ENCODE data around the gene PPP2R2C. TPM values are rescaled to one million over a fixed set of nuclear protein-coding genes. Genes with fewer than 3 reads are reported as not detected.

Gene PPP2R2C
- total and polyA plus RNA-seq, 10 of the 15 experiments (the other 5 are each of a cell fraction or from before 2014, with no cell fraction given): 0.13 to 0.15 TPM; not detected in 8

- no peak for TF ChIP-seq ZBTB4 (CRISPR knock-in tag; IDR thresholded peaks at IDR 0.05)
These were observed 179.3 kb downstream of the PPP2R2C start (continued) for GRCh38 chr4:6293097-6293445.

GRCh38 chr4:6292376-6293096 lies 179.9 kb downstream of the PPP2R2C start:
- Histone ChIP-seq H3K9ac (ENCODE audit: control insufficient read depth, insufficient read depth, low read length) (no peak overlapping the region), H3K79me2 (ENCODE audit: control insufficient read depth, insufficient read depth, low read length) (no peaks in the 10 kb centered on the region), H3K4me3 (no peak overlapping the region), H3K27ac (ENCODE audit: control insufficient read depth, insufficient read depth) (no peak overlapping the region), H3K27me3 (replicated peaks in 1 of 2; ENCODE audit: control insufficient read depth in 2 of 2, insufficient read depth in 2 of 2, low read length in 1 of 2) (no peaks in the 10 kb centered on the region), H3K4me2 (ENCODE audit: control insufficient read depth, insufficient read depth) (no peak overlapping the region), H3K9me3 (replicated peaks; ENCODE audit: control insufficient read depth, insufficient read depth, low read length) (no peaks in the 10 kb centered on the region), H4K20me1 (ENCODE audit: control insufficient read depth, insufficient read depth) (no peaks in the 10 kb centered on the region), H3K4me1 (ENCODE audit: control insufficient read depth, insufficient read depth, low read length) (no peaks in the 10 kb centered on the region), H2AFZ (ENCODE audit: control insufficient read depth, low read depth, low read length) (no peak overlapping the region), H3K36me3 (ENCODE audit: control insufficient read depth in 2 of 2, insufficient read depth in 2 of 2, low read length in 1 of 2) (no peaks in the 10 kb centered on the region)
- CTCF ChIA-PET: no interaction called here
- in situ Hi-C loops (cut with MboI): no loop called here
- RAD21 ChIA-PET (ENCODE audit: unreplicated experiment): no interaction called here
- ATAC-seq: no peak
- WGBS (ENCODE audit: insufficient coverage, insufficient replicate concordance, low lambda C conversion rate, missing lambda C conversion rate): 35% methylated on average over 13 of the region's 13 CpGs
- no TSS peak for BruUV-seq (replicated peaks)
- DNase-seq (ENCODE audit: low read depth, low spot score): no peak
- FAIRE-seq: no peak
- intact Hi-C loops (cut with micrococcal nuclease; ENCODE audit: unreplicated experiment): no loop called here
- TF ChIP-seq NBN (IDR thresholded peaks at IDR 0.05) (no peak), GATAD2B (conservative IDR thresholded peaks at IDR 0.05; ENCODE audit: low read depth) (no peak), BHLHE40 (IDR thresholded peaks at IDR 0.05; ENCODE audit: borderline replicate concordance in 1 of 2, low read depth in 2 of 2, low read length in 1 of 2) (0 out of 4 replicates have a peak, but pooled peaks of 1 of the 2 experiments have one; percentile 10), ZBTB33 (IDR thresholded peaks at IDR 0.05) (no peak), NFIC (IDR thresholded peaks at IDR 0.05; ENCODE audit: low read depth, low read length) (no peak), JUNB (IDR thresholded peaks at IDR 0.05) (no peak)
- POLR2A ChIA-PET: no interaction called here
- SMC1A ChIA-PET (ENCODE audit: uncharacterized antibody, unreplicated experiment): no interaction called here

Measured in GM12878 (cell line).